Mucosa of rectum (tissue), 2 donors: ENCODE results near the gene SIRPB2.
"Not testable (repeated sequence)": the region's sequence is repeated elsewhere in the genome, so short reads cannot be mapped to it uniquely, and the experiment has no call there.

ENCODE experiments used
- H3K27ac ChIP-seq, 2 donors: one replicate each; pipeline ENCODE4 v1.7.0; 2013; ENCODE audit warnings: inconsistent platforms in 2 of 2, low read depth in 2 of 2, low read length in 2 of 2
- H3K27me3 ChIP-seq, 2 donors: one replicate each; pipeline ENCODE4 v1.7.0; 2013; ENCODE audit warnings: low read length in 2 of 2; ENCODE audit not compliant: control insufficient read depth in 2 of 2, insufficient read depth in 2 of 2
- H3K36me3 ChIP-seq, 2 donors: one replicate each; pipeline ENCODE4 v1.7.0; 2013; ENCODE audit warnings: low read length in 2 of 2; ENCODE audit not compliant: control insufficient read depth in 2 of 2, insufficient read depth in 2 of 2
- H3K4me1 ChIP-seq, 2 donors: one replicate each; pipeline ENCODE4 v1.7.0; 2013; ENCODE audit warnings: low read length in 2 of 2, mild to moderate bottlenecking in 1 of 2; ENCODE audit not compliant: control insufficient read depth in 2 of 2, insufficient read depth in 2 of 2
- H3K4me3 ChIP-seq, 2 donors: one replicate each; pipeline ENCODE4 v1.7.0; 2013; ENCODE audit warnings: low read length in 2 of 2
- H3K9ac ChIP-seq, 2 donors: one replicate each; pipeline ENCODE4 v1.7.0; 2013; ENCODE audit warnings: low read length in 2 of 2, low read depth in 1 of 2, mild to moderate bottlenecking in 1 of 2
- H3K9me3 ChIP-seq, 2 donors: one replicate each; pipeline ENCODE4 v1.7.0; 2013; ENCODE audit warnings: low read length in 2 of 2; ENCODE audit not compliant: control insufficient read depth in 2 of 2
- donor health status: healthy.
- donor health status: Normal muscosa, but diverticular disease.

The SIRPB2 gene

GRCh38 chr20:1500496-1500895, 9.3 kb upstream of the SIRPB2 start:
- H3K9ac ChIP-seq: no peak overlapping the region
- H3K36me3 ChIP-seq: no peaks in the 10 kb centered on the region
- H3K27me3 ChIP-seq: no peaks in the 10 kb centered on the region
- no peaks in the 10 kb centered on the region for H3K9me3 ChIP-seq
- H3K4me1 ChIP-seq: no peaks in the 10 kb centered on the region
- H3K27ac ChIP-seq: no peak overlapping the region
- no peak overlapping the region for H3K4me3 ChIP-seq

DNA sequence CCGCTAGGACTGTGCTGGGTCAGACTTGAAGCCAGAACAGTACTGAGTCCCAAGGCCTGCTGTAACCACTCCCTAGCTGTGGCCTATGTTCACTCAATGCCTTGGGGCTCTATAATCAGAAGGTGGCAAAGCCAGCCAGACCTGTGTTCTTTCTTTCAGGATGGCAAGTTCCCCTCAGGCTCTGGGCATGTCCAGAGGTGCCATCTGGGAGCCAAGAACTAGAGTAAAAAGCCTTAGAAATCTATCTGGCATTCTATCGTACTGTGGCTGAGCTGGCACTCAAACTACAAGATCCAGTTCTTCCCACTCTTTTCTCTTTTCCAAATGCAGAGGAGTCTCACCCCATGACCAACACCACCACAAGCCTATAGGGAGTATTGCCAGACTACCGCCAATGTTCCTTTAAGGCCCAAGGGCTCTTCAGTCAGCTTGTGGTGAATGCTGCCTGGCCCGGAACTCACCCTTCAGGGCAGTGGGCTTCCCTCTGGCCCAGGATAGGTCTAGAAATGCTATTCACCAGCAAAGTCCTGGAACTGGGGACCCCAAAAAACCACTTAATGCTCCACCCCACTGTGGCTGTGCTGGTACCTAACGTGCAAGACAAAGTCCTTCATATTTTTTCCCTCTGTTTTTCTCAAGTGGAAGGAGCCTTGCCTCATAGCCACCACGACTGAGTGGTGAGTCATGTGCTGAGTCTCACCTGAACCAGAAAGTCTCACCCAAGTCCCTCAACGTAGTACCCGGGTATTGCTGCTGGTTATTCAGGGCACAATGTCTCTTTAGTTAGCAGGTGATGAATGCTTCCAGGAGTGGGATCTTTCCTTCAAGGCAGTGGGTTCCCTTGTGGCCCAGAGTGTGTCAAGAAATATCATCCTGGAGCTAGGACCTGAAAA, 8.6 kb upstream of the SIRPB2 start:
- H3K9ac ChIP-seq: no peak overlapping the region

DNA sequence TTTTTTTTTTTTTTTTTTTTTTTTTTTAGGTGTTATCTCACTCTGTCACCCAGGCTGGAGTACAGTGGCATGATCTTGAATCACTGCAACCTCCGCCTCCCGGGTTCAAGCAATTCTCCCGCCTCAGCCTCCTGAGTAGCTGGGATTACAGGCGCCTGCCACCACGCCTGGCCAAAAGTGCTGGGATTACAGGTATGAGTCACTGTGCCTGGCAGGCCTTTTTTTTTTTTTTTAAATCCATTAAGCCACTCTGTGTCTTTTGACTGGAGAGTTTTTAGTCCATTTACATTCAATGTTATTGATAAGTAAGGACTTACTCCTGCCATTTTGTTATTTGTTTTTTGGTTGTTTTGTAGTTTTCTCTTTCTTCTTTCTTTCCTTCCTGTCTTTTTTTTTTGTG, 6.2 kb upstream of the SIRPB2 start:
- H3K4me3 ChIP-seq, H3K9ac ChIP-seq, H3K27ac ChIP-seq, H3K36me3 ChIP-seq, H3K4me1 ChIP-seq, H3K27me3 ChIP-seq, H3K9me3 ChIP-seq: not testable (repeated sequence)

More for the DNA sequence above, 8.6 kb upstream of the SIRPB2 start:
- Histone ChIP-seq H3K4me3 (no peak overlapping the region), H3K36me3 (no peaks in the 10 kb centered on the region), H3K4me1 (no peaks in the 10 kb centered on the region), H3K27ac (no peak overlapping the region), H3K9me3 (no peaks in the 10 kb centered on the region), H3K27me3 (no peaks in the 10 kb centered on the region)

GRCh38 chr20:1496930-1497329, 5.7 kb upstream of the SIRPB2 start:
- Histone ChIP-seq H3K9ac (no peak overlapping the region), H3K4me1 (no peaks in the 10 kb centered on the region), H3K4me3 (no peak overlapping the region), H3K27ac (no peak overlapping the region), H3K27me3 (no peaks in the 10 kb centered on the region), H3K9me3 (no peaks in the 10 kb centered on the region), H3K36me3 (no peaks in the 10 kb centered on the region)

DNA sequence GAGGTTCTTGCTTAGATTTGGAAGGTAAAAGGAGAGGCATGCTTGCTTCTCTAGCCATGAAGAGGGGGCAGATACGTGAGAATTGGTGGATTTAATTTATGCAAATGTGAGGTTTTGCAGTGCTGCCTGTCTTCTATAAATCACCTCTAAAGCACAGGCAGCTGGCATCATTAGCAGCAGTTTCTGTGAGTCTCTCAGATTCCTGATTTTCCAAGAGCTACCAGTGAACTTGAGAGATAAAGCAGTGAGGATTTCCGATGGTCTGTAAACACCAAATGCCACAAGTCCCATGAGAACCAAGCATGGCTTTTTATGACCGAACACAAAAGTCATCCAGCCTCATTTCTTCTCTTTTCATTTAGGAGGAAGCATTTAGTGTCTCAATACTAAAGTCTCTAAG, 3.2 kb upstream of the SIRPB2 start:
- no peaks in the 10 kb centered on the region for H3K27me3 ChIP-seq
- H3K36me3 ChIP-seq: no peaks in the 10 kb centered on the region
- no peaks in the 10 kb centered on the region for H3K9me3 ChIP-seq
- H3K4me3 ChIP-seq: no peak overlapping the region
- no peak overlapping the region for H3K27ac ChIP-seq
- H3K4me1 ChIP-seq: no peaks in the 10 kb centered on the region
- no peak overlapping the region for H3K9ac ChIP-seq

- H3K36me3 ChIP-seq: no peaks in the 10 kb centered on the region
- H3K4me3 ChIP-seq: no peak overlapping the region
- no peaks in the 10 kb centered on the region for H3K4me1 ChIP-seq
- no peak overlapping the region for H3K27ac ChIP-seq
- H3K9ac ChIP-seq: no peak overlapping the region
- no peaks in the 10 kb centered on the region for H3K9me3 ChIP-seq
- H3K27me3 ChIP-seq: no peaks in the 10 kb centered on the region
Measured at GRCh38 chr20:1493536-1493935, 2.3 kb upstream of the SIRPB2 start.

DNA sequence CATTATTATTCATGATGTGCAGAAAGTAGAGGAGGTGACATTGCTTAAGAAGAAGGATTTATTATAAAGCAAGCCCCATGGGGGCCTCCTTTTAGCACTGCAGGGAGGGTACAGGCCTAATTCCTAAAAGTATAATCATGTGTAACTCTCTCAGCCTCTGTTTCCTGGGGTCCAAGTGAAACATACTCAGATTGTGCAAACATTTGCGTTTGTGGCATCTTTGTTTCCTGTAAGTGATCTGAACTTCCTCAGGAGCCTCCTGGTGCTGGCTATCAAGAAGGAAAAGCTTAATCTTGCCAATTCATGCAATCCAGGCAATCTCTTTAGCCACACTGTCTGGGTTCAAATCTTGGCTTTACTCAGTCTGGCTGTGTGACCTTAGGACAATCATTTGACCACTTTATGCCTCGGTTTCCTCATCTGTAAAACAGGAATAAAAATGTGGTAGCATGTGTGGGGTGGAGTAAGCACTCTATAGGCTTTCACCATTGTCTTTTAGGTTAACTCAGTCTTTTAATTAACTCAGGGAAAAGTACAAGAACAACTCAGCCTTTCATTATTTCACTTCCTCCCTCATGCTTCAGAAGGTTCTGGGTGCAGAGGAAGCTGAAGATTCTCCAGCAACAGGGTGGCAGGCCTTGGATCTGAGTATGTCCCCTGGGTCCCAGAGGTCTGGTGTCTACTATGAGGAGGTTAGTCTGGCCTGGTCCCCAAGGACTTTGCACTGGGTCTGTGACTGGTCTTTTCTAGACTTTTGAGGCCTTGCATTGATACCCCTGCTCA, 831 bp upstream of the SIRPB2 start:
- Histone ChIP-seq H3K27me3 (no peaks in the 10 kb centered on the region), H3K27ac (peak overlapping the region; percentile 44 to 71)

DNA sequence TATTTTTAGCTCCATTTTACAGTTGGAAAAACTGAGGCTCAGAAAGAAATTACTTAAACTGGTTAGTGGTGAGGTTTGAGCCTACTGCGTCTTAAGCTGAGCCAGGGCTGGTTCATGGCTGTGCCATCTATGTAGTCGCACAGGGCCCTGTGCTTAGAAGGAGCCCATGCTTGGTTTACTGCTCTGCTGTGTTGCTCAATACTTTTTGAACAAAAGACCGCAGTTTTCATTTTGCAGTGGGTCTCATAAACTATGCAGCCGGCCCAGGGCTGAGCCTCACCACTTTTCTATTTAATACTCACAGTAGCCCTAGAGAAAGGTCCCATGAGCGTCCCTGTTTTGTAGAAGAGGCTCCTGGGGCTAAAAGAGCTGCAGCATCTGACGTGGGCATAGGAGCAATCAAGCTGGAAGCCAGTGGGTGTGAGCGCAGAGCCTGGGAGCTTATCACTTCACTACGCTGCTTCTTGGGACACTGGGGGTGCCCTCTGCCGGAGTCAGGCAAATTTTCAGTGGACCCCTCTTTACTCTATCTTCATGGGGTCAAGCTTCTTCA, 501 bp downstream of the SIRPB2 start:
- H3K9me3 ChIP-seq: no peaks in the 10 kb centered on the region
- H3K27ac ChIP-seq: peak overlapping the region; percentile 44 to 71
- no peaks in the 10 kb centered on the region for H3K27me3 ChIP-seq
- no peaks in the 10 kb centered on the region for H3K4me1 ChIP-seq
- no peaks in the 10 kb centered on the region for H3K36me3 ChIP-seq
- H3K4me3 ChIP-seq: peak overlapping the region; percentile 11 to 44
- H3K9ac ChIP-seq: no peak overlapping the region

More for the DNA sequence above, 831 bp upstream of the SIRPB2 start:
- Histone ChIP-seq H3K9ac (no peak overlapping the region), H3K4me1 (no peaks in the 10 kb centered on the region), H3K36me3 (no peaks in the 10 kb centered on the region), H3K4me3 (no peak overlapping the region), H3K9me3 (no peaks in the 10 kb centered on the region)

- Histone ChIP-seq H3K4me1 (no peaks in the 10 kb centered on the region), H3K9me3 (no peaks in the 10 kb centered on the region), H3K27ac (peak overlapping the region; percentile 44 to 71), H3K9ac (no peak overlapping the region), H3K27me3 (no peaks in the 10 kb centered on the region), H3K4me3 (peak overlapping the region in 1 of 2 donors; percentile 48), H3K36me3 (no peaks in the 10 kb centered on the region)
Measured at GRCh38 chr20:1489764-1490436, 1.3 kb downstream of the SIRPB2 start.
